SK-N-MC (cell line): ENCODE data around the gene NSUN7.

Experiments
- EZH2 ChIP-seq: fragments of 200-600 bp; sonication (generic); IDR thresholded peaks from one replicate; pipeline ENCODE4 v1.6.1; 2017; ENCODE audit warnings: antibody characterized with exemption
- POLR2AphosphoS5 ChIP-seq: IDR thresholded peaks from 2 replicates; pipeline ENCODE4 v1.6.1; 2012; ENCODE audit warnings: mild to moderate bottlenecking, low read depth, low read length, borderline replicate concordance

DNA sequence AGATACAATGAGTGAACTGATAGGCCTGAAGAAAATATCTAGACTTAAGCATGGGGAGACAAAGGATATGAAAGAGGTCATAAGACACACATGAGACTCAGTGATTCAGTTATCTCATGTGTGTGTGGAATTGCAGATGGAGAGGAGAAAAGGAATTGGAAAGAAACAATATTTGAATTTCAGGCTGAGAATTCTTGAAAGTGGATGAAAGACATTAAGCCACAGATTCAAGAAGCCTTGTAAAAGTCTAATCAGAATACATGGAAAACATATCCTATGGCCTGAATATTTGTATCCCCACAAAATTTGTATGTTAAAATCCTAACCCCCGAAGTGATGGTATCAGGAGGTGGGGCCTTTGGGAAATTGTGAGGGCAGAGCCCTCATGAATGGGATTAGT, 28.3 kb downstream of the NSUN7 start:
- no peak for TF ChIP-seq EZH2
- TF ChIP-seq POLR2AphosphoS5, result no peak
